Peyer's patch (tissue), 4 donors: ENCODE measurements around the gene SPAG16.

Experiments used
- POLR2A ChIP-seq, 2 donors: fragments of 450-650 bp; IDR thresholded peaks; one replicate each; pipeline ENCODE4 v1.5.1; 2017; ENCODE audit warnings: antibody characterized with exemption in 2 of 2, mild to moderate bottlenecking in 2 of 2, moderate library complexity in 2 of 2
- TF ChIP-seq, protein P1 (sequence below), 6 experiments: fragments of 450-650 bp in 4 of 6; fragments of 200-600 bp in 2 of 6; sonication (generic) in 1 of 6; IDR thresholded peaks; one replicate each; pipeline ENCODE4 v1.5.1; 2017 to 2019; ENCODE audit warnings: antibody characterized with exemption in 6 of 6, mild to moderate bottlenecking in 3 of 6, moderate library complexity in 1 of 6

GRCh38 chr2:213834746-213835145, 550.5 kb downstream of the SPAG16 start:
- TF ChIP-seq, protein P1, sequence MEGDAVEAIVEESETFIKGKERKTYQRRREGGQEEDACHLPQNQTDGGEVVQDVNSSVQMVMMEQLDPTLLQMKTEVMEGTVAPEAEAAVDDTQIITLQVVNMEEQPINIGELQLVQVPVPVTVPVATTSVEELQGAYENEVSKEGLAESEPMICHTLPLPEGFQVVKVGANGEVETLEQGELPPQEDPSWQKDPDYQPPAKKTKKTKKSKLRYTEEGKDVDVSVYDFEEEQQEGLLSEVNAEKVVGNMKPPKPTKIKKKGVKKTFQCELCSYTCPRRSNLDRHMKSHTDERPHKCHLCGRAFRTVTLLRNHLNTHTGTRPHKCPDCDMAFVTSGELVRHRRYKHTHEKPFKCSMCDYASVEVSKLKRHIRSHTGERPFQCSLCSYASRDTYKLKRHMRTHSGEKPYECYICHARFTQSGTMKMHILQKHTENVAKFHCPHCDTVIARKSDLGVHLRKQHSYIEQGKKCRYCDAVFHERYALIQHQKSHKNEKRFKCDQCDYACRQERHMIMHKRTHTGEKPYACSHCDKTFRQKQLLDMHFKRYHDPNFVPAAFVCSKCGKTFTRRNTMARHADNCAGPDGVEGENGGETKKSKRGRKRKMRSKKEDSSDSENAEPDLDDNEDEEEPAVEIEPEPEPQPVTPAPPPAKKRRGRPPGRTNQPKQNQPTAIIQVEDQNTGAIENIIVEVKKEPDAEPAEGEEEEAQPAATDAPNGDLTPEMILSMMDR (IDR thresholded peaks at IDR 0.05): no peak
- TF ChIP-seq POLR2A (IDR thresholded peaks at IDR 0.05): no peak
